ENCODE data around the gene MYH6.

GRCh38 chr14:23349156-23349845, 58.8 kb downstream of the MYH6 start:
- TF ChIP-seq CTCF (conservative IDR thresholded peaks at IDR 0.05; ENCODE audit: low read depth, low read length) (no peak), EZH2 (IDR thresholded peaks at IDR 0.05; ENCODE audit: borderline replicate concordance, low read depth, low read length, poor library complexity, severe bottlenecking) (no peak)

Measured in A673 (cell line).